Measurements from ENCODE around the gene SEC14L5. TPM values are rescaled to one million over a fixed set of nuclear protein-coding genes. Genes with fewer than 3 reads are reported as not detected.

Gene SEC14L5
- total and polyA plus RNA-seq, 2 of the 4 experiments (the other 2 are of a cell fraction), result 0.07 TPM; not detected in 1

DNA sequence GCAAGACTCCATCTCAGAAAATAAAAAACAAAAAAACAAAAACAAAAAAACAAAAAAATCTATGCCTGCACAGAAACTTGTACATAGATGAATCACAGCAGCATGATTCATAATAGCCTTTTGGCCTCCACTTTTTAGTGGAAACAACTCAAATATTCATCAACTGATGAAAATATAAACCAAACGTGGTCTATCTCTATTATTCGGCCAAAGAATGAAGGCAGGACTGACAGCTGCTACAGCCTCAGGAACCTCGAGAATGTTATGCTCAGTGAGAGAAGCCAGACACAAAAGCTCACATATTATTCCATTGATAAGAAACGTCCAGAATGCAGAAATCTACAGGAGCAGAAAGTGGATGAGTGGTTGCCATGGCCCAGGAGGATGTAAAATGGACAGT is 41.0 kb upstream of the SEC14L5 start:
- no CpG with 5 or more reads among the region's 4 CpGs for WGBS, 2 experiments (ENCODE audit: extremely low coverage in 2 of 2, insufficient read length in 1 of 2)

More for the DNA sequence above, 41.0 kb upstream of the SEC14L5 start:
- H3K9me1 ChIP-seq (ENCODE audit: insufficient read depth, low read length), result no peaks in the 10 kb centered on the region
- H4K91ac ChIP-seq (ENCODE audit: insufficient read depth, low read depth, low read length), result no peak overlapping the region
- no peaks in the 10 kb centered on the region for H3K36me3 ChIP-seq (ENCODE audit: control insufficient read depth, insufficient read depth, low read length)
- H4K5ac ChIP-seq (ENCODE audit: low read depth, low read length), result no peak overlapping the region
- intact Hi-C loops (cut with micrococcal nuclease), result loop anchor here (2.0 kb wide), 1 partner anchor 26 kb away; no protein-coding TSS in a partner anchor
- no peak overlapping the region for H2BK20ac ChIP-seq (ENCODE audit: low read depth, low read length)
- CTCF ChIA-PET, result no interaction called here
- H3K9ac ChIP-seq (ENCODE audit: low read depth, low read length), result no peak overlapping the region
- no peak overlapping the region for H3K4me3 ChIP-seq (ENCODE audit: insufficient read depth, low read depth, low read length)
- no peak overlapping the region for H2AK5ac ChIP-seq (ENCODE audit: low read depth, low read length)
- no peak overlapping the region for H3K14ac ChIP-seq (replicated peaks; ENCODE audit: low read depth, low read length)
- peak overlapping the region; percentile 39 for H3K4me2 ChIP-seq (ENCODE audit: low read depth, low read length)
- peak overlapping the region; percentile 13 for H2BK5ac ChIP-seq (ENCODE audit: low read depth, low read length, poor library complexity, severe bottlenecking)
- no peak overlapping the region for H2BK15ac ChIP-seq (ENCODE audit: low read depth, low read length)
- no TSS peak for BruUV-seq (replicated peaks)
- H3K23ac ChIP-seq (ENCODE audit: low read depth, low read length), result no peak overlapping the region
- ATAC-seq (ENCODE audit: low read depth) (peak; percentile 22), DNase-seq (peak; percentile 74)
- H2BK120ac ChIP-seq (ENCODE audit: low read depth, low read length), result no peak overlapping the region
- peaks cover 14% of the 10 kb centered on the region for H3K4me1 ChIP-seq (ENCODE audit: control insufficient read depth, insufficient read depth, low read length)
- no peak overlapping the region for H3K56ac ChIP-seq (ENCODE audit: extremely low read depth, insufficient read depth, low read length)
- TF ChIP-seq USF2 (IDR thresholded peaks at IDR 0.05; ENCODE audit: low read depth, low read length) (no peak), ELK1 (IDR thresholded peaks at IDR 0.05; ENCODE audit: borderline replicate concordance, low read depth, low read length) (no peak), FOS (IDR thresholded peaks at IDR 0.05; ENCODE audit: low read depth, low read length) (peak; percentile 59)
- POLR2A ChIA-PET (ENCODE audit: unreplicated experiment), result no interaction called here
- dilution Hi-C loops (cut with HindIII; ENCODE audit: low sequenced_read_pairs, unreplicated experiment), result no loop called here
- no peak overlapping the region for H4K8ac ChIP-seq (ENCODE audit: low read depth in 2 of 2, low read length in 2 of 2)
- no peak overlapping the region for H2AK9ac ChIP-seq (replicated peaks; ENCODE audit: low read depth, low read length, poor library complexity)
- H3K27ac ChIP-seq (ENCODE audit: insufficient read depth, low read length), result no peak overlapping the region
- H3K27me3 ChIP-seq (ENCODE audit: control insufficient read depth, insufficient read depth, low read length), result no peaks in the 10 kb centered on the region; the same call in 1 of the 2 replicates
- H3K4ac ChIP-seq (ENCODE audit: low read depth, low read length), result no peak overlapping the region
- in situ Hi-C loops (cut with MboI; ENCODE audit: low sequenced_read_pairs), result no loop called here
- H4K20me1 ChIP-seq (ENCODE audit: insufficient read depth, low read length), result 0 out of 2 replicates have a peak, but pooled peaks cover 4% of the 10 kb centered on the region
- no peaks in the 10 kb centered on the region for H3K79me1 ChIP-seq (ENCODE audit: low read depth in 1 of 2, low read length in 2 of 2)
- no peak overlapping the region for H2AFZ ChIP-seq (replicated peaks; ENCODE audit: low read length, poor library complexity)
- H3K9me3 ChIP-seq (ENCODE audit: control insufficient read depth, insufficient read depth, low read length), result no peaks in the 10 kb centered on the region
- no peak overlapping the region for H3K18ac ChIP-seq (ENCODE audit: low read depth, low read length)
